Stimulated activated CD4-positive, alpha-beta T cell treated with anti-CD3 and anti-CD28 coated beads, Interleukin-15, amount 100 ng/mL, for 24 hours (primary cell): Measurements from ENCODE around the gene C22orf23.

Experiments used
- DNase-seq: peaks from one replicate; pipeline ENCODE4 v3.0.0-alpha.2; 2020

The C22orf23 gene

DNA sequence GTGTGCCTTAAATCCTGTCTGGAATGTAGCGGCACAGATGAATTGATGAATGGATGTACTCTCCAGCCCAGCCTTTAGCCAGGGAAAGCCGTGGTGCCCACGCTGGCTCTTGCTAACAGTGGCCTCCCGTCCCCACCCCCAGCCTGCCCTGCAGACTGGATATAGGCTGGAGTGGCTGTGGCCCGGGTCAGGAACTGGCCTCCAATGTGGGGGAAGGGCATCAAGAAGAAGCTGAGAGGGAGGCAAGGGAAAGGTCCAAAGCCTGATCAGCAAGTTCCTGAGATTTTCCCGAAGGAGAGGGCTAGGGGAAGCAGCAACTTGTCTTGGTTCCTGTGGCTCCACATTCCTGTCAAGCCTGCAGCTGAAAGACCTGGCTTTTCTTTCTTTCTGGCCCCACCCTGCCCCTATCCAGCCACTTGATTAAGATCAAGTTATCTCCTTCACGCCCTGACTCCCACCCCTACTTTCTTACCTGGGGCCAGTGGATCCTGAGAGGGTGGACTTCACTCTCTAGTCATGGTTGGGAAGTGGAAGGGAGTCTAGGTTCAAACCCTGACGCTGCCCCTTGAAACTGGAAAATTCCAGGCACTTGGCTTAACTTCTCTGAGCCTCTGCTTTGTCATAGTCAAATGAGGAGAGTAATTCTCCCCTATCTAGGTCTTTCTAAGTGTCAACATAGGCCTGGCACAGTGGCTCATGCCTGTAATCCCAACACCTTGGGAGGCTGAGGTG lies 58.3 kb downstream of the C22orf23 start:
- DNase-seq, result no peak

DNA sequence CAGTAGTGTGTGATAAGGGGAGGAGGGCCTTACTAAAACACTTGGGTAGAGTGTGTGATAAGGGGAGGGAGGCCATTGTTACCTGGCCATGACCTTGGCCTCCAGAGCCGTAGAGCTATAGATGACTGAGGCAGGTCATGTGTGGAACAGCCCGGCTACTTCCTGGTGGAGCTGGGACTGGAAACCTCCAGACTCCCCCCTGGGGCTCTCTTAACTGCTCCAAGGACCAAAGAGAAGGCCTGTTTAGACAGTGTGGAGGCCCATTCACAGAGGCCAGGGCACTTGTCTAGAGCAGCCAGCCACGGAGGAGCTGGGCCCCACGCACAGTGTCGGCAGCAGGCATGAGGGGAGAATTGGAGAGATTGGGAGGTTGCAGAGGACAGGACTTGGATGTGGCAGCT lies 59.8 kb downstream of the C22orf23 start:
- no peak for DNase-seq
